Activated T-helper 2 cell treated with anti-CD3 and anti-CD28 coated beads, Interferon-gamma antibody, Interleukin-2, Interleukin-4, amounts not matched to agents 10 μg/mL and 5 μg/mL and 100 μg/mL, durations not matched to agents 14 hours and 24 hours and 36 hours (primary cell): ENCODE data around the gene SELENOO. TPM values are rescaled to one million over a fixed set of nuclear protein-coding genes. Genes with fewer than 3 reads are reported as not detected.

Experiments
- DNase-seq: peaks from one replicate; pipeline ENCODE4 v3.0.0; 2021; ENCODE audit warnings: low spot score
- H3K27ac Mint-ChIP-seq: one replicate; pipeline ENCODE4 v1.8.0; 2021; ENCODE audit warnings: mixed read lengths
- H3K27me3 Mint-ChIP-seq: one replicate; pipeline ENCODE4 v1.8.0; 2021; ENCODE audit warnings: low read depth, mixed read lengths
- H3K36me3 Mint-ChIP-seq: one replicate; pipeline ENCODE4 v1.8.0; 2021; ENCODE audit warnings: low read depth, mixed read lengths
- H3K4me1 Mint-ChIP-seq: one replicate; pipeline ENCODE4 v1.8.0; 2021; ENCODE audit warnings: low read depth, mixed read lengths
- H3K4me3 Mint-ChIP-seq: one replicate; pipeline ENCODE4 v1.8.0; 2021; ENCODE audit warnings: low read depth, mild to moderate bottlenecking, moderate library complexity, mixed read lengths
- H3K9me3 Mint-ChIP-seq: one replicate; pipeline ENCODE4 v1.8.0; 2021; ENCODE audit warnings: mixed read lengths
- intact Hi-C: fragments of 100-400 bp; cut with micrococcal nuclease; formaldehyde crosslinking; loops from one replicate; pipeline ENCODE4 v1.15.1; 2023
- total RNA-seq: library from RNA; stranded (reverse); gene quantifications from 2 replicates; pipeline ENCODE4 v1.2.3, GENCODE V29; 2022

Gene SELENOO
- total RNA-seq, 1 donor from 2014 or later = 26.3 TPM

DNA sequence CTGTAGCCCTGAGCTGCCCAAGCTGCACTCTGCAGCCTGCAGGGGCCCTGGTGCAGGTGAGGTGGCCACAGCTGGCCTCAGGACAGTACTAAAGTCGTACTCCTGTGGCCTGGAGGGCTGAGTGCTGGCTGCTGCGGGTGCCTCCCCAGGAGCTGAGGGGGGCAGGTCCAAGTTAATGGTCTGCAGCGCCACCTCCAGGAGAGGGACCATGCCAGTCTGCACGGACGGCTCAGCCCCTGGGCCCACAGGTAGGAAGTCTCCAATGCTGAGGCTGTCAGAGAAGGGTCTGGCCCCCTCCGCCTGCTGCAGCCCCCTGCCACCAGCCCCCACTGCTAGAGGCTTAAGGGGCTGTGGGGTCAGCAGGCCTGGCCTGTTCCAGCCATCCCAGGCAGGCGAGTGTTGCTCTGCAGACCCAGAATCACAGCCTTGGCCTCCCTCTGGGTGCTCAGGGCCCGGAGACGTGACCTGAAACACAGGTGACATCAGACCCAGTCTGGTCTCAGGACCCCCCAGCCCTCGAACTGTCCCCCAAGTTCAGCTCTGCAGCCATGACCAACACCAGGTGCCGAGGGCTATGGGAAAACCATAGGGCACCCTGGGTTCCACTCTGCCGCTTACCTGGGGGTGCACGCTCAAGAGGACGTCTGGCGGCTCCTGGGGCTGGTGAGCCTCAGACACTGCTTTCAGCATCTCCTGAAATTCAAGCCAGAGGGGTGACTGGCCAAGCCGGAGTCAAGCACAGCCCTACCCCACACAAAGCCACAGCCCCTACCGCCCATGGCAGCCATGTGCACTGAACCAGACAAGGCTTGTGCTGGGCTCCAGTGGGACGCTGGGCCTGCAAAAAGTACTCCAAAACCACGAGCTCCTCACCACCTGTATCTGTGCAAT, 20.8 kb downstream of the SELENOO start:
- Mint-ChIP-seq H3K4me1 (no peaks in the 10 kb centered on the region), H3K36me3 (peaks cover 40% of the 10 kb centered on the region), H3K27me3 (no peaks in the 10 kb centered on the region), H3K9me3 (no peaks in the 10 kb centered on the region), H3K4me3 (no peak overlapping the region), H3K27ac (no peak overlapping the region)
- no peak for DNase-seq
- intact Hi-C loops = no loop called here

DNA sequence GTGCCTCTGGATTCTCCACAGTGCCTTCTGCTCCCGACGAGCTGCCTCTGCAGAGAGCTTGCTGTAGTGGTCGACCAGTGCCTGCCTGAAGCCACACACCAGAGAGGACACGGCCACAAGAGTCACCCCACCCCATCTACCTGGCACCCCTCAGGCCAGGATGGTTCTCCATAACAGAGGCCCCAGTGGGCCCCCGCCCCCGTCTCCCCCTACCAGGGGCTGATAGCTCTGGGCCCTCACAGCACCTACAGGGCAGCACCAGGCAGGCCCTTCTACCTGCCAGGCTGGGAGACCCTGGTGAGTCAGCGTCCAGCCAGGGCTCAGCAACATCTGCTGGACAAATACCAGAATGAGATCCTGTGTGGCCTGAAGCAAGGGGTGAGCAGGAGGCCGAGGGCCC, 21.7 kb downstream of the SELENOO start:
- intact Hi-C loops = no loop called here
- H3K4me3 Mint-ChIP-seq = no peak overlapping the region
- H3K27ac Mint-ChIP-seq = no peak overlapping the region
- no peaks in the 10 kb centered on the region for H3K4me1 Mint-ChIP-seq
- H3K9me3 Mint-ChIP-seq = no peaks in the 10 kb centered on the region
- H3K36me3 Mint-ChIP-seq = peaks cover 37% of the 10 kb centered on the region
- DNase-seq = no peak
- H3K27me3 Mint-ChIP-seq = no peaks in the 10 kb centered on the region

DNA sequence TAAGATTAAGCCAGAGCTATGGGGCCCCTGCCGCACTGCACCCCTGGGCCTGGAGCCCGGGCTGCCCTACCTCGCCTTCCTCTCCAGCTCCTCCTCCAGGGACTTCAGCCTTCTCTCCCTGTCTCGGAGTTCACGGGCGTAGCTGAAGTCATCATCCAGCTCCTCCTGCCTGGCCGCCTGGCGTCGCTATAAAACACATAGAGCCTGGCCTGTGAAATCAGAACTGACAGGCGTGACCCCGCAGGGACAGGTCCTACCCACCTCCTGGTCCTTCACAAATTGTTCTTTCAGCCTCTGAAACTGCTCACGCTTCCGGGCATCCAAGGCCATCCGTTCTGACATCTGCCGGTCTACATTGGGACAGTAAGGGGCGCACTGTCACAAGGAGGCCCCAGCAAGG, 23.3 kb downstream of the SELENOO start:
- Mint-ChIP-seq H3K4me1 (no peaks in the 10 kb centered on the region), H3K9me3 (no peaks in the 10 kb centered on the region), H3K27ac (no peak overlapping the region), H3K4me3 (no peak overlapping the region), H3K27me3 (no peaks in the 10 kb centered on the region), H3K36me3 (peaks cover 44% of the 10 kb centered on the region)
- intact Hi-C loops = no loop called here
- DNase-seq = no peak

DNA sequence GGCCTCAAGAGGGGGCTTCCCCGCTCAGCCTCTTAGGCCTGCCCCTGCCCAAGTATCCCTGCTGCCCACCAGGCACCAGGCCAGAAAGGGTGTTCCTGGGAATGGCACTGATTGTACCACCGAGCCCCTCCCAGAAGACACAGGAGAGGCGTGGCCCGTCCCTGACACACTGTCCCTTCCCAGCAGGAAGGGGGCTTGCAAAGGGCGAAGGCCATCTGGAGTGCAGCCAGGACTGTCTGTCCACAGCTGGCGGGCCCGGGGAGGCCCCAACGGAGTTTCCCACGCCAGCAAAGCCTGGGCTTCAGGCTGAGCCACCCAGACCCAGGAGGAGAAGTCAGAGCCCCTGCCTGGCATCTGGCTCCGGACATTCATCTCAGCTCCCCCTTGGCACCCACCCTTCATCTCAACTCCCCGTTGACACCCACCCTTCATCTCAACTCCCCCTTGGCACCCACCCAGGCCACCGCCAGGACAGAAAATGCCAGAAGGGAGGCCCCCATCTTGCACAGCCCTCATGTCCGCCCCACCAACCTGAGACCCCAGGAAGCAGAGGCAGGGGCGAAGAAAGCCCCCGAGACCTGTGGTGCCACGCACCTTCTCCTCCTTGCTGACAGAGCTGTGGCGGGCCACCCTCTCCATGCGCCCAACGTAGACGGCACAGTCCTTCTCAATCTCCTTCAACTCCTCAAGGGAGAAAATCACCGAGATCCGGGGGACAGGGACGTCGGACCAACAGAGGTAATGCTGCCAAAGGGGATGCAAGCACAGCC, 24.6 kb downstream of the SELENOO start:
- H3K27me3 Mint-ChIP-seq = no peaks in the 10 kb centered on the region
- peaks cover 45% of the 10 kb centered on the region for H3K36me3 Mint-ChIP-seq
- H3K27ac Mint-ChIP-seq = no peak overlapping the region
- H3K9me3 Mint-ChIP-seq = no peaks in the 10 kb centered on the region
- no peaks in the 10 kb centered on the region for H3K4me1 Mint-ChIP-seq
- intact Hi-C loops = no loop called here
- DNase-seq = no peak
- H3K4me3 Mint-ChIP-seq = no peak overlapping the region

DNA sequence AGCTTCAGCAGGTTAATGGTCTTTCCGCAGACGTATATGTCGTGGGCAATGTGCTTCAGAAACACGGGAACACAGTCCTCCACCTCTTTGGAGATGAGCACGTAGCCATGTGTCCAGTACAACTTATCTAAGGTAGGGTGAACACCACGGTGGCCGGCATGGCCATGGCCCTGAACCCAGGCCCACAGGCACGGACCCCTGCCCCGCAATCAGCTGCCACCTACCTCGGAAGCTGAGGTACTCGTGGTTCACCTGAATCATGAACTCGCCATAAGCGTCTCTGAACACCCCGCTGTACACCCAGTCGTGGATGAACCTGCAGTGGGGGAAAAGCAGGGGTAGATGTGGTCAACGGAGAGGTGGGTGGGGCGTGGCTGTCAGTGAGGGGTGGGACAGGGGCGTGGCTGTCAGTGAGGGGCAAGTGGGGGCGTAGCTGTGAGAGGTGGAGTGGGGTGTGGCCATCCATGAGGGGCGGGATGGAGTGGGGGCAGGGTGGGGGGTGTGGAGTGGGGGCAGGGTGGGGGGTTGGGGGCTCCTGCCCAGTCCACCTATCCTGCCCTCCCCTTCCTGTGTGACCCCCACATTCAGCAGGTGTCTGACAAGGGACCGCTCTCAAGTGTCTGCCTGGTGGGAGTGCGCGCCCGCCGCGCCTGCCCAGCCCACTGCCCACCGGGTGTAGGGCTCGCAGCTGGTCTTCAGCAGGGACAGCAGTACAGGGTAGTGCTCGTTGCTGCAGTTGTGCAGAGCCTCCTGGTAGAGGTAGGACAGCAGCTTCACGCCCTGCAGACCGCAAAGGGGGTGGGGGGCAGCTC, 25.5 kb downstream of the SELENOO start:
- no peaks in the 10 kb centered on the region for H3K27me3 Mint-ChIP-seq
- intact Hi-C loops = no loop called here
- H3K9me3 Mint-ChIP-seq = no peaks in the 10 kb centered on the region
- no peak overlapping the region for H3K27ac Mint-ChIP-seq
- H3K4me3 Mint-ChIP-seq = no peak overlapping the region
- no peaks in the 10 kb centered on the region for H3K4me1 Mint-ChIP-seq
- peaks cover 39% of the 10 kb centered on the region for H3K36me3 Mint-ChIP-seq
- no peak for DNase-seq

DNA sequence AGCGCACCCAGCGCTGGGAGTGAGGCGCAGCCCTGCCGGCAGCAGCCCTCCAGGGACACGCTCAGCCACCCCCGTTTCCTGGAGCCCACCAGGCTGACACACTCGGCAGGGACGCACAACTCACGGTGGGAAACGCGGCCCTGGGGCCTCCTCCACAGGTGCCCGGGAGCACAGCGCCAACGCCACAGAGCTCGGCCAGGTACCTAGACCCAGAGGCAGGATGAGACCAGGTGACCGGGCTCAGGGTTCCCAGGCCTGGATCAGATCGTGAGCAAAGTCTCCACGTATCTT, 26.0 kb downstream of the SELENOO start:
- Mint-ChIP-seq H3K36me3 (peaks cover 39% of the 10 kb centered on the region), H3K9me3 (no peaks in the 10 kb centered on the region), H3K4me1 (no peaks in the 10 kb centered on the region), H3K4me3 (no peak overlapping the region), H3K27ac (no peak overlapping the region), H3K27me3 (no peaks in the 10 kb centered on the region)
- DNase-seq = no peak
- intact Hi-C loops = no loop called here

DNA sequence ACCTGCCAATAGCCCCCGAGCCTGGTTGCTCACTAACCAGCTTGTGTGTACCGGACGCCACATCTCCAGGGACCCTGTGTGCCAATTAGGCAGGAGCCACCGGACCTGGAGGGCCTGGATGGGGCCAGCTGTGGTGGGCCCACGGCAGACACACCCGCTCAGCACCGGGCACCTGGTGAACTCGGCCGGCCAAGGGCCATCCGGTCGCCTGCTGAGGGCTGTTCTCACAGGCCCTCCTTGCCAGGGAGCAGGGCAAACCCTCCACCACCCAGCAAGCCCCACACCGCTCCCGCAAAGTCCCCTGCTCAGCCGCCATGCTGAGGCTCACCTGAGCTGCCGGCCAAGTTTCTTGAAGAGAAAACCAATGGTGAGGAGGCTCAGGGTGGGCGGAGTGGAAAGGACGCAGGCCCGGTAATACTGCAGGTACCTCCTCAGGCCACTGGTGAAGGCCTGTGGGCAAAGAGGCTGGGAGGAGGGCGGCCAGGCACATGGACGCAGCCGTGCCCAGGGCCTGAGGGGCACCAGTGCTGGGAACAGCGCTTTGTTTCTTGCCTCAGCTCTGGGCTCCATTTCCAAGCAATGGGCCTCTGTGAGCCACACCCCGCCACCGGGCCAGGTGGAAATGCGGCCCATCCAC, 26.9 kb downstream of the SELENOO start:
- intact Hi-C loops = no loop called here
- H3K36me3 Mint-ChIP-seq = peaks cover 36% of the 10 kb centered on the region
- H3K4me3 Mint-ChIP-seq = no peak overlapping the region
- no peaks in the 10 kb centered on the region for H3K9me3 Mint-ChIP-seq
- H3K27ac Mint-ChIP-seq = no peak overlapping the region
- H3K27me3 Mint-ChIP-seq = no peaks in the 10 kb centered on the region
- no peak for DNase-seq
- no peaks in the 10 kb centered on the region for H3K4me1 Mint-ChIP-seq

DNA sequence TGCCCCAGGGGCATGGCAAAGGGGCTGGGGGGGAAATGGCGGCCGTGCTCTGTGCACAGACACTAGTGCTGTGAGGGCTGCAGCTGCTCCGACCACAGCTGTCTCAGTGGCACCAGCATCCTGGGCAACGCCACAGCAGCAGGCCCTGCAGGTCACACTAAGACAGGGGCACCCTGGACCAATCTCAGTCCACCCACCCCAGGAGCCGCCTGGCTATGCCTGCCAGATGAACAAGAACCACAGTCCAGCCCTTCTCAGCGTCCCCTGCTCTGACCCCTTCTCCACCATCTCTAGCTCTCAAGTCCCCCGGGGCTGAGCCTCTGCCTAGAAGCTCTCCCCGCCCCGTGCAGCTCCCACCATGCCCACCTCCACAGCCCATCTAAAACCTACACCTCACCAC, 27.6 kb downstream of the SELENOO start:
- H3K9me3 Mint-ChIP-seq = no peaks in the 10 kb centered on the region
- no peak overlapping the region for H3K27ac Mint-ChIP-seq
- no peak for DNase-seq
- no peak overlapping the region for H3K4me3 Mint-ChIP-seq
- intact Hi-C loops = no loop called here
- H3K36me3 Mint-ChIP-seq = peaks cover 31% of the 10 kb centered on the region
- H3K27me3 Mint-ChIP-seq = no peaks in the 10 kb centered on the region
- H3K4me1 Mint-ChIP-seq = no peaks in the 10 kb centered on the region

DNA sequence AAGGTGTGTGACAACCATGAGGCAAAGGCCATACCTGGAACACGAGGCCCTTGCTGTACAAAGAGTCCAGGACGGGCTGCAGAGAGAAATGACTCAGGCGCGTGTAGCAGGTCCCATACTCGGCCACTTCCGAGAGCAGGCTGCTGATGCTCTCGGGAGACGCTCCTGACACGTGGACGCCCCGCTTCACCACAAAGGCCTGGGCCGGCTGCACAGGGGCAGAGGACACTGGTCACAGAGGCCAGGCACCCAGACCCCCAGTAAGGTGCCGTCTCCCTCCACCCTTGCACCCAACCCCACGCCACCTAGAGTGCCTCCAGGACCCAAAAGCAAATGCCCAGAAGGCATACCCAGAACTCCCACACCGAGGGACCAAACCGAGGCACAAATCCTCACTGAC, 28.6 kb downstream of the SELENOO start:
- H3K27ac Mint-ChIP-seq = no peak overlapping the region
- no peak overlapping the region for H3K4me3 Mint-ChIP-seq
- H3K9me3 Mint-ChIP-seq = no peaks in the 10 kb centered on the region
- no peaks in the 10 kb centered on the region for H3K4me1 Mint-ChIP-seq
- no peaks in the 10 kb centered on the region for H3K27me3 Mint-ChIP-seq
- peaks cover 30% of the 10 kb centered on the region for H3K36me3 Mint-ChIP-seq
- intact Hi-C loops = no loop called here
- no peak for DNase-seq

DNA sequence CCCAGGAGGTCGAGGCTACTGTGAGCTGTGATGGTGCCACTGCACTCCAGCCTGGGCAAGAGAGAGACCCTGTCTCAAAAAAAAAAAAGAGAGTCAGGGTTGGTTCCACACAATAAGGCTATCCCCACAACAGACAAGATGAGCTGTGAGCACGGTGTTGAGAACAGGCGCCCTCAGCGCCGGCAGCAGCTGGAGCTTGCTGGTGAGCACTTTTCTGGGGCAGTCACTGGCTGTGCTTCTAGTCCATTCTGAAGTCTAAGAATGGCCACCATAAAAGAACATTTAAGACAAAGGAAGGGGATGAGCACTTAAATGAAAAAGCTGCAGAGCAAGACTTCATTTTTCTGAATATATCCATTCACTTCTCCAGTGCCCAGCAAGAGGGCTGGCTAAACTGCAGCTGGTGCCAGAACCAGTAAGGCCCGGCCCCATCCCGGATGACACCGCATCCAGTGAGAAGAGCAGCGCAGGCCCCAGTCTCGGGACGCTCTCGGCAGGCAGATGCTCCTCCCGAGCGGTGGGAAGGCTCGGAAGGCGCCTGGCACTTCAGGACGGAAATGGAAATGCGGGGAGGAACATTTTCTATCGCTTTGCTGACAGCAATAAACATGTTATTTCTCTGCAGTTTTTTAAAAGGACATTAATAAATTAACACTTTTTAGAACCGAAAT, 31.8 kb downstream of the SELENOO start:
- H3K36me3 Mint-ChIP-seq = peaks cover 37% of the 10 kb centered on the region
- no peak overlapping the region for H3K4me3 Mint-ChIP-seq
- no peaks in the 10 kb centered on the region for H3K27me3 Mint-ChIP-seq
- no peaks in the 10 kb centered on the region for H3K9me3 Mint-ChIP-seq
- intact Hi-C loops = no loop called here
- H3K27ac Mint-ChIP-seq = no peak overlapping the region
- no peak for DNase-seq
- H3K4me1 Mint-ChIP-seq = no peaks in the 10 kb centered on the region

DNA sequence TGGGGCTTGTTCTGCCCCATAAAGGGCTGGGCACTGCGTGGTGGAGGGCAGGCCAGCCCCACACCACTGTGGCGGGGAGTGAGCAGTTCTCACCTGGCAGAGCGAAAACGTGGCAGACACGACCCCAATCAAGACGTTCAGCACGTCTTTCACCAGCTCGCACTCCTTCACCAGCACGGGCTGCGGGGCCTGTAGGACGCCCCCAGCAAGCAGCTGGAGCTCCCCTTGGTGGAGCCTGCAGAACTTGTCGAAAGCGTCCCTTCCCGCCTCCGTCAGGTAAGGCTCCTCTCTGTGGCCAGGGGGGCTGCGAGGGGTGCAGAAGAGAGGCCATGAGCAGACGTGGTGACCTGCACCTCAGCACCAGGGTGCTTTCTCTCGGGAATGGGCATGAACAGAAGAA, 32.4 kb downstream of the SELENOO start:
- Mint-ChIP-seq H3K9me3 (no peaks in the 10 kb centered on the region), H3K4me3 (no peak overlapping the region), H3K27ac (no peak overlapping the region), H3K36me3 (peaks cover 43% of the 10 kb centered on the region), H3K27me3 (no peaks in the 10 kb centered on the region), H3K4me1 (no peaks in the 10 kb centered on the region)
- no peak for DNase-seq
- intact Hi-C loops = no loop called here

DNA sequence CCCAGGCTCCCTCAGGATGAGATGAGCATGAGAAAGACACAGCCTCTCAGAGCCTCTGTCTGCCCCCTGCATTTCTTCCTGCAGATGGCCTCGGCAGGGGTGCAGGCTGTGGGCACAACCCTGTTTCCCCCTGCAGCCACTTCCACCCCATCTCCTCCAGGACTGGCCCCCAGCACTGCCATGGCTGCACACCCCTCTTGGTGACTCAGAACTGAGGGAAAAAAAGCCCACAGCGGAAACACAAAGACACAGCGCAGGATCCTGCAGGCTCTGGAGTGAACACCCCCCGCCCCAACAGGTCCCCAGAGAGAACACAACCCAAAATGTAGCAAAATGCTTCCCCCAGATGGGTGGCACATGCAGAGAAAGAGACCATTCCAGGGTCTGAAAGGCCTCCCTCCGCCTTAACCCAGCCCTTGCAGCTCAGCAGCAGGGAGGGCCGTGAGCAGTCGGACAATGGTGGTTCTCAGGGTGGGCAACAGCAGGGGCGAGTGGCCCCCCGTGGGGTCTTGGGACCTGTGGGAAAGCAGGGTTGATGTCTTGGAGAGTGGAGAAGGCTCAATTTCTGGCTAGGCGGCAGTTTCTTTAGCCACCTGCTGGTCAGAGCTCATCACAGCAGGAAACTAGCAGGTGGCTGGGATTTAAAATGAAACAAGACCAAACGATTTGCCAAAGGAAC, 36.1 kb downstream of the SELENOO start:
- Mint-ChIP-seq H3K27me3 (no peaks in the 10 kb centered on the region), H3K9me3 (no peaks in the 10 kb centered on the region), H3K36me3 (peaks cover 42% of the 10 kb centered on the region), H3K27ac (no peak overlapping the region), H3K4me3 (no peak overlapping the region), H3K4me1 (peaks cover 5% of the 10 kb centered on the region)
- no peak for DNase-seq
- intact Hi-C loops = no loop called here
